ENCODE results near the gene PRELID1.

The PRELID1 gene

DNA sequence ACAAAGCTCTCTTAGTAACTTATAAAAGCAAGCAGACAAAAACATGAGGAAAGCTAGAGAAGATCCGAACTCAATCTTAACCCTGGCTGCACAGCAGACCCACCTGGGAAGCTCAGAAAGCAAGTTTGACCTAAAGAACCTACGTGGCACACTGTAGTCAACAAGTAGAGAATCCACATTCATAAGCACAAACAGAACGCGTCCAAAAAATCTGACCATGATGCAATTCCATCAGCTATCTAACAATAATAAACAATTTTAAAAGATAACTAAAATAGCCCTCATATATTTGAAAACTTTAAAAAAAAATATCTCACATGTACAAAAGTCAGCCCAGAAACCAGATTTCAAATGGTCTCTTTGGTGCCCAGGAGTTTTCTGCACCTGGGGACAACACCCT, 43.2 kb downstream of the PRELID1 start:
- no peak for FAIRE-seq
- DNase-seq (ENCODE audit: insufficient read length, low spot score) = no peak
- TF ChIP-seq CTCF (IDR thresholded peaks at IDR 0.05; ENCODE audit: insufficient read depth, missing control alignments) = no peak

GRCh38 chr5:177347699-177348098, 44.1 kb downstream of the PRELID1 start:
- FAIRE-seq (no peak), DNase-seq (ENCODE audit: insufficient read length, low spot score) (no peak)
- TF ChIP-seq CTCF (IDR thresholded peaks at IDR 0.05; ENCODE audit: insufficient read depth, missing control alignments) = no peak

- no peak for TF ChIP-seq CTCF (IDR thresholded peaks at IDR 0.05; ENCODE audit: insufficient read depth, missing control alignments)
- DNase-seq (ENCODE audit: insufficient read length, low spot score) (no peak), FAIRE-seq (no peak)
Measured at GRCh38 chr5:177349362-177349647, 45.7 kb downstream of the PRELID1 start.

GRCh38 chr5:177349762-177350161, 46.2 kb downstream of the PRELID1 start:
- DNase-seq (ENCODE audit: insufficient read length, low spot score) = no peak
- TF ChIP-seq CTCF (IDR thresholded peaks at IDR 0.05; ENCODE audit: insufficient read depth, missing control alignments) = no peak
- FAIRE-seq = no peak

- no peak for TF ChIP-seq CTCF (IDR thresholded peaks at IDR 0.05; ENCODE audit: insufficient read depth, missing control alignments)
- DNase-seq (ENCODE audit: insufficient read length, low spot score) (no peak), FAIRE-seq (no peak)
Measured at GRCh38 chr5:177350776-177351391, 47.3 kb downstream of the PRELID1 start.

- no peak for FAIRE-seq
- DNase-seq (ENCODE audit: insufficient read length, low spot score) = peak; percentile 96
- TF ChIP-seq CTCF (IDR thresholded peaks at IDR 0.05; ENCODE audit: insufficient read depth, missing control alignments) = no peak
Measured at GRCh38 chr5:177351392-177352329, 48.1 kb downstream of the PRELID1 start, which contains the start of gene LMAN2. Gene LMAN2 (minus strand): TSS chr5:177351668. CDS start chr5:177351647, 21 bp downstream.

- DNase-seq (ENCODE audit: insufficient read length, low spot score) (no peak), FAIRE-seq (no peak)
- no peak for TF ChIP-seq CTCF (IDR thresholded peaks at IDR 0.05; ENCODE audit: insufficient read depth, missing control alignments)
Measured at GRCh38 chr5:177353093-177353492, 49.5 kb downstream of the PRELID1 start.
